Activated T-cell treated with anti-CD3 and anti-CD28 coated beads, Interleukin-2, amount 50 U/mL, for 48 hours (primary cell): ENCODE data around the gene KIAA0232.
"Not testable (repeated sequence)": the region's sequence is repeated elsewhere in the genome, so short reads cannot be mapped to it uniquely, and the experiment has no call there.

ENCODE experiments used
- DNase-seq, 2 experiments: peaks; one replicate each; pipeline ENCODE4 v3.0.0-alpha.2; 2020

KIAA0232 gene

DNA sequence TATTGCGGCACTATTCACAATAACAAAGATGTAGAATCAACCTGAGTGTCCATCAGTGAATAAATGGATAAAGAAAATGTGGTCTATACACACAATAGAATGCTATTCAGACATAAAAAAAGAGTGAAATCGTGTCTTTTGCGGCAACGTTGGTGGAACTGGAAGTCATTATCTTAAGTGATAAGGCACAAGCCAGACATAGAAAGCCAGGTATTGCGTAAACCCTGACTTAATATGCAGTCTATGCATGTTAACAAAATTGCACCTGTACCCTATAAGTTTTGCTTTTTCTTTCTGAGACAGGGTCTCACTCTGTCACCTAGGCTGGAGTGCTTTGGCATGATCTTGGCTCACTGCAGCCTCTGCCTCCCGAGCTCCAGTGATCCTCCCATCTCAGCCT is 28.6 kb downstream of the KIAA0232 start:
- DNase-seq: no peak

DNA sequence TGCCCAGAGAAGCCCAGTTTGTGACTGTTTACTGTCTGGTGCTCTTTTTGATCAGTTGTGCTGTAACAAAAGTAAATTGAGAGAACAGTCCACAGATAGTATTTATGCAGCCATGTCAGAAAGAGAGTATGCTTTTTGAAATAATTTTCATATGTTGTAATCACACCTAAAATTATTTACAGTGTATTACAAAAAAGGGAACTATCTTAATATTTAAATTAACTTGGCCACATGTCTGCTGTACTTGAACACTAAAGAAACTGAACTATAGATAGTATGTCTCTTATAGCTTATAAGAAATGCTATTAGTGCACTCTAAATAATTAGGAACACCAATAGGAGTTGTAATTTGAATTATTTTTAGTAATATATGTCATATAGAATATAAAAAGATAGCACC is 30.2 kb downstream of the KIAA0232 start:
- no peak for DNase-seq

DNA sequence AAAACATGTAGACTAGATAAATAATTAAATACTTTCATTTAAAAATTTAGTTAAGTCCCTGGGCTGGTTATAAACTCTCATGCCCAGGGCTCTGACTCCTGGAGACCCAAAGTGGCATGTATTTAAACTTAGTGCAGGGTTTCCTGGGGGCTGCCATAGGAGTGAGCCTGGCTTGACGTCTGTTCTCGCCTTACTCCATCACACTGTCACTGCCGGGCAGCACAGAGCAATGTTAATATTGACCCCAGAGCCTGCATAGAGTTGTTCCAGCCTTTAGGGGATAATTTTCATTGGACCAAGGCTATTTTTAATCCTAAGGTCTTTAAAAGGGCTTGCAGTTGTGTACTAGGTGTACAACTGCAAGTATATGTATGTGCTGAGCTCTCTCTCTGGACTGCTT is 31.2 kb downstream of the KIAA0232 start:
- no peak for DNase-seq

DNA sequence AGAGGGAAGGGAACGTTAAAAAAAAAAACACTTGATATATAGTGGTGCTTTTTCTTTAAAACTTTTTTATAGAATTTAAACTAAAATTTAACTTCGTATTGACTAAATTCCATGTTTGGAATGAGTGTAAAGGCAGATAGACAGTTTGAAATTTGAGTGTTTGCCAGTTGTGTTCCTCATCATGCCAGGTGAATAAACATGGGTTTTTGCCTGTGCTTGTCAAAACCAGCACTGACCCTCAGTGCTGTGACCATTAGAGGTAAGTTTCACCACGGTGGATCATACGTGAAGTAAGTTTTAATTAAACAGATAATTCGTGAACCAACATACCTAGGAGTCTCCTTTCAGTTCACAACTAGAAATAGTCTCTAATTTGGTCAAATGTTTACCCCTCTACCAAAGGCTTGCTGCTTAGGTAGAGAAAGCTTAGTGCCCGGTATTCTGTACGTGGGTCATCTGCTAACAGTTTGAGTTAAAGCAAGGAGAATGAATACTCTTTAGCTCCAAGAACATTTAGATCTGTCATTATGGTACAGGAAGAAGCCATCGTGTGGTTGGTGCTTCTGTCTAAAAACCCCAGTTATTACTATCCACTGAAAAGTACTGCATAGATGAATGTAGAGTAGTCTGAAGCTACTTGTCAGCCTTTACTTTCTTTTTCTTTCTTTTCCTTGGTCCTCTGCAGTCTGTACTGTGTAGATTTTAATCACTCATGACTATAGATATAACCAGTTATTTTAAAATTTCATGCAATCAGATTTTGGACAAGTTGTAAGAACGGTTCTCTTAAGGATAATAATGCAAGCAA is 32.7 kb downstream of the KIAA0232 start:
- DNase-seq: no peak

DNA sequence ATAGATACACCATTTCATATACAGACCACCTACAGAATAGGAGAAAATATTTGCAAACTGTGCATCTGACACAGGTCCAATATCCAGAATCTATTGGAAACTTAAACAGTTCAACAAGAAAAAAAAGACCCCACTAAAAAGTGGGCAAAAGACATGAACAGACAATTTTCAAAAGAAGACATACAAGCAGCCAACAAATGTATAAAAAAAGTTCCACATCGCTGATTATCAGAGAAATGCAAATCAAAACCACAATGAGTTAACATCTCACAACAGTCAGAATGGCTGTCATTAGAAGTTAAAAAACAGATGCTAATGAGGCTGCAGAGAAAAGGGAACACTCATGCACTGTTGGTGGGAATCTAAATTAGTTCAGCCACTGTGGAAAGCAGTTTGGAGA is 36.8 kb downstream of the KIAA0232 start:
- no peak for DNase-seq

DNA sequence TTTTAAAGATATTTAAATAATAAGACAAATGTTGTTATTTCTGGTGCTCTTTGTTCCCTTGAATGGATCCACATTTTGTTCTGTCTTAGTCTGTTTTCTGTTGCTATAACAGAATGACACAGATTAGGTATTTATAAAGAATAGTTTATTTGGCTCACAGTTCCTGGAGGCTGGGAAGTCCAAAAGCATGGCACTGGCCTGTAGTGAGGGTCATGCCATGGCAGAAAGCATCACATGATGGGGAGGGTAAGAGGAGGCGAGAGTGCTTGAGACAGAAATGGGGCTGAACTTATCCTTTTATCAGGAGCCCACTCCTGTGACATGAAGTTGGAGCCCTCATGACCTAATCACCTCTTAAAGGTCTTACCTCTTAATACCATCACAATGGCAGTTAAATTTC is 38.2 kb downstream of the KIAA0232 start:
- no peak for DNase-seq

DNA sequence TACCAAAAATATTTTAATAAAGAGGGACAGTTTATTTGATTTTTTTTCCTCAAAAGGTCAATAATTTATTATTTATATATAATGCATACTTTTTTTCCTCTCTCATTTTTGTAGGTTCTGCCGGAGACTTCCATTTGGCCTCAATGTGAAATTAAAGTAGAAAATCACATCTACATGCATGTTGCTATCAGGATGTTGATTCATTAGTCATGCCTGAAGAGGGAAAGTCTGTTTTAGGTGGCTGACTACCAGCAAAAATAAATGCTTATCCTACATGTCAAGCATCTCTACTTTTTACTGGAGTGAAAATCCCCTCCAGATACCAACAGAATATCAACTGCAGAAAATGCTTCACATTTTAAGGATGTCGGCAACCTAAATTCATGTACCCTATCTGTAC is 41.5 kb downstream of the KIAA0232 start:
- DNase-seq: no peak

DNA sequence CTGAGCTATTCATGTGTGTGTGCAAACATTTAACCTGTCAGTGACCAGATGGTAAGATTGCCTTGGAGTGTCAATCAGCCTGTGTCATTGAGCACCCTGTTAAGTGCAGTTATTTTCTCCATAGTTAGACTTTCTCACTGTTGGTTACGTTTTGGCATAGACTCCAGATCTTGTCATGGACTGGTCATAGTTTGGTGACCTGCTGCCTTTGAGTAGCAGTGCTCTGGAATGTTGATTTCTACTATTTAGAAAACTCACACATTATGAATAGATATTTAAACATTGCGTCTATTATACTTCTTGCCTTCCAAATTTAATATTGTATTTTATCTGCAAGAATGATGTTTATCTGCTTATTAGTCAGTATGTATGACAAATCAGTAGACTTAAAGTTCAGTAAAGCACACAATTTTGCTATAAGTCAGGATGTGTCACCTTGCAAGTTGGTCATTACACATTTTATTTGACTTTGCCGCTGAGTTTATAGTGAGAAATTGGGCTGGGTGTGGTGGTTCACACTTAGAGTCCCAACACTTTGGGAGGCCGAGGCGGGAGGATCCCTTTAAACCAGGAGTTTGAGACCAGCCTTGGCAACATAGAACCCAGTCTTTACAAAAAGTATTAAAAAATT is 42.4 kb downstream of the KIAA0232 start:
- no peak for DNase-seq

DNA sequence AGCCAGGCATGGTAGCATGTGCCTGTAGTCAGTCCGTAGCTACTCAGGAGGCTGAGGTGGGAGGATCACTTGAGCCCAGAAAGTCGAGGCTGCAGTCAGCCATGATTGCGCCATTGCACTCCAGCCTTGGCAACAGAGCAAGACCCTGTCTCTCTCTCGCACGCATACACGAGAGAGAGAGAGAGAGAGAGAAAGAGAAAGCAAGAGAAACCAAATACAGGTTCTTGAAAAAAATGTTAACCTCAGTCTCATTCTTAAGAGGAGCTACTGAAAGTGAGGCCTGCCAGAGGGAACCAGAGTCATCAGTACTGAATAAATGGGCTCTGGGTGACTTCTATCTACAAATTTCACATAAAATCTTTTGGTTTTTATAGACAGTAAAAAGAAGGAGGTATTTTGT is 42.9 kb downstream of the KIAA0232 start:
- DNase-seq: no peak

DNA sequence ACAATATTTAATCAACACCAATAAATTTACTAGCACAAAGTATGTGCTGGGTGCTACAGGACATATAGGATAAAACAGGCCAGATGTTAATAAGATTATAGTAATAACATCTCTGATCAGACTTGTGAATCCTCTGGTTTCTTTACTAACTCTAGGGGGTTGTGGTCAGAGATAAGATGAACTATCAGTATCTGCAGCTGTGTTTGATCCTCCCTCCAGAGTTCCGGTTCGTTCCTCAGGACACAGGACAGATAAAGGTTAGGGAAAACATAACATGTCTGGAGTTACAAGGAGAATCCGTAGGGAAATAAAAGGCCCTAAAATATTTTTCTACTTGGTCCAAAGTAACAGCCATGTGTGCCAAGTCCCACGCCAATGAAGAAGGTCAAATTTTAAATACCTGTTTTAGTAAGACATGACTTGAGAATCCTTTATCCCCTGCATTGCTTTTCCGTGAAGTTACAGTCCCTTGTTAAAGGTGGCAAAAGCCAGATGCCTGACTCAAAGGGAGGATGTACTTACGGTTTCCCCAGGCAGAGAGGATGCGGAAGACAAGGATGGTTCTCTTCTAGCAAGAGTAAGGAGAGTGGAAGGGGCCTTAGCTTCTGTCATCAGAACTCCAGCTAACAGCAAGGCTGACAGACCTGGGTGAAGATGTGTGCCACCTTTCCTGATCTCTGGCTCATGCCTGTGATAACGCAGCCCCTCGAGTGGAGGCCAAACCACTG is 44.4 kb downstream of the KIAA0232 start:
- no peak for DNase-seq

DNA sequence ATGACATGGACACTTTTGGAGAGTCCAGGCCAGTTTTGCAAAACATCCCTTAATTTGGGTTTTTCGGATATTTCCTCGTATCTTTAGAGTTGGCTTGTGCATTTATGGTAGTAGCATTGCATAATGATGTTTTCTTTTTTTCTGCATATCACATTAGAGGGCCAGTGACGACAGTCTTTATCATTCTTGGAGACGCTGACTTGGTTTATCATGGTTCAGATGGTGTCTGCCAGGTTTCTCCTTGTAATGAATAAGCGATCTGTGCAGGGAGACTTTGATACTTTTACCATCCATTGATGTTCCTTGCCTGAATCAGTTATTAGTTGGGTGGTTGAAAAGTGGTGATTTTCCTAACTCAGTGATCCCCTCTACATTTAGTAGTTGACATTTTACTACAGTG is 46.6 kb downstream of the KIAA0232 start:
- no peak for DNase-seq

DNA sequence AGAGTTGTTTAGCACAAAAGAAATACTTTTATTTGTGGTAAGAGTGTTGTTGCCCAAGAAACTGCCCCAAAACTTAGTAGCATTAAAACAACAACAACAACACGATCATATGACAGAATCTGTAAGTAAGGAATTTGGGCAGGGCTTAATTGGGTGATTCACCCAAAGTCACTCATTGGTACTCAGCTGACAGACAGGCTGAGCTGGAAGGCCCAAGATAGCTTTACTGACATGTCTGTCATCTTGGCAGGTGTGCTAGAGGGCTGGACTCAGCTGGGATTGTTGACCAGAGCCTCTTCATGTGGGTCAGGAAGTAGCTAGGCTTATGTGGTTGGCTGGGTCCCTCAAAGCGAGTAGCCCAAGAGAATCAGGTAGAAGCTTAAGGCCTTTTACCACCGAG is 52.3 kb downstream of the KIAA0232 start:
- no peak for DNase-seq

DNA sequence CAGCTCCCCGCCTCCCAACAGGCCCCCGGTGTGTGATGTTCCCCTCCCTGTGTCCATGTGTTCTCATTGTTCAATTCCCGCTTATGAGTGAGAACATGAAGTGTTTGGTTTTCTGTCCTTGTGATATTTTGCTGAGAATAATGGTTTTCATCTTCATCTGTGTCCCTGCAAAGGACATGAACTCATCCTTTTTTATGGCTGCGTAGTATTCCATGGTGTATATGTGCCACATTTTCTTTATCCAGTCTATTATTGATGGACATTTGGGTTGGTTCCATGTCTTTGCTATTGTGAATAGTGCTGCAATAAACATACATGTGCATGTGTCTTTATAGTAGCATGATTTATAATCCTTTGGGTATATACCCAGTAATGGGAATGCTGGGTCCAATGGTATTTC is 53.1 kb downstream of the KIAA0232 start:
- DNase-seq: not testable (repeated sequence)

DNA sequence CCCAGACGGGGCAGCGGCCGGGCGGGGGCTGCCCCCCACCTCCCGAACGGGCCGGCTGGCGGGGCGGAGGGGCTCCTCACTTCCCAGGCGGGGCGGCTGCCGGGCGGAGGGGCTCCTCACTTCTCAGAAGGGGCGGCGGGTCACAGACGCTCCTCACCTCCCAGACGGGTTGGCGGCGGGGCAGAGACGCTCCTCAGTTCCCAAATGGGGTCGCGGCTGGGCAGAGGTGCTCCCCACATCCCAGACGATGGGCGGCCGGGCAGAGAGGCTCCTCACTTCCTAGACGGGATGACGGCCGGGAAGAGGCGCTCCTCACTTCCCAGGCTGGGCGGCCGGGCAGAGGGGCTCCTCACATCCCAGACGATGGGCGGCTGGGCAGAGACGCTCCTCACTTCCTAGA is 54.6 kb downstream of the KIAA0232 start:
- not testable (repeated sequence) for DNase-seq

DNA sequence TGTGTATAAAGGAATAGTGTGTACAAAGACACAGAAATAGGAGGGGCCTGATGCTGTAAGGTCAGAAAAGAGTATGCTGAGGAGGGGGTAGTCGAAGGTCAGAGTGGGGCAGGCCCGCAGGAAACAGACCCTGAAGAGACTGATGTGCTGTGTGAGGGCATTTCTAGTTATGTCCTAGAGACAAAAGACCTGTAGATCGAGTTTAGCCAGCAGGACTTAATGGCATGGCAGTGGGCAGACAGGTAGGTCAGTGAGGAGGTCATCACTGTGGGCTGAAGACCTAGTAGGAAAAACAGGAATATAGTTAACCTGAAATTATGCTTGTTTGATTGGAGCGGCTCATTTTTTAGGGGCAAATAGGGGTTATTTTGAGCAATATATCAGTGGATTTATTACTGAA is 57.1 kb downstream of the KIAA0232 start:
- DNase-seq: no peak

DNA sequence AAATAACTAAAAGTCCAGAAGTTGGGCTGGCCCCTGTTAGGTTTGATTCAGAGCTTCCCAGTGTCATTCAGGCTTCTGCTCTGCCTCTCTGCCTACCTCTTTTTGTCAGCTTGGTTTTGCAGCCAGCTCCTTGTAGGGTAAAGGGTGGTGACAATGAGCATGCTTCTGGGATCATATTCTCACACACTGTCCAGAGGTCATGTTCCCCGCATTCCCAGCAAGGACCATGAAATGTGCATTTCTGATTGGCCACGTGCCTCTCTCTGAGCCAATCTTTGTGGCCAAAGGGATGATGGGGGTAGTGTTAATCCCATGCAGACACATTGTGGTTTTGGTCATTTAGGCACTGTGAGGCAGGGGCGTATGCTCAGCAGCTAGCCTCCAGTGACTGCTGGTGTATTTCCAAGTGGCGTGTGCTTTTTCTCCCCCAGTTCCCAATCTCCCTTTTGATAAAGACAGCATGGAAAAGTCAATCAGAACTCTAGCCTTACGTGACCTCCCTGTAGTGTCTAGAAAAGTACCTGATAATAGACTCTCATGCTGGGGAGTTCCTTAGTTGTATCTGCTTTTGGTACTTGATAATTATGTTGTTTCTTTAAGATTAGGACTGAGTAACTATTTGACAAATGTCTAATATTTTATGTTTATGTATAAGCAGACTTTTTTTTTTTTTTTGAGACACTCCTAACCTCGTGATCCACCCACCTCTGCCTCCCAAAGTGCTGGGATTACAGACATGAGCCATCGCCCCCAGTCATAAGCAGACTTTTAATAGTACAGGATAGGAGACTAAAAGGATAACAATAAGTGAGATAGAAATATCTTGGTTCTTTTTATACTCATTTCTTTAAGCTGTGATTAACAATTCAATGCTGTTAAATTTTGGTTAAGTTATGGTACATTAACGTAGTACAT is 57.8 kb downstream of the KIAA0232 start:
- DNase-seq: no peak

DNA sequence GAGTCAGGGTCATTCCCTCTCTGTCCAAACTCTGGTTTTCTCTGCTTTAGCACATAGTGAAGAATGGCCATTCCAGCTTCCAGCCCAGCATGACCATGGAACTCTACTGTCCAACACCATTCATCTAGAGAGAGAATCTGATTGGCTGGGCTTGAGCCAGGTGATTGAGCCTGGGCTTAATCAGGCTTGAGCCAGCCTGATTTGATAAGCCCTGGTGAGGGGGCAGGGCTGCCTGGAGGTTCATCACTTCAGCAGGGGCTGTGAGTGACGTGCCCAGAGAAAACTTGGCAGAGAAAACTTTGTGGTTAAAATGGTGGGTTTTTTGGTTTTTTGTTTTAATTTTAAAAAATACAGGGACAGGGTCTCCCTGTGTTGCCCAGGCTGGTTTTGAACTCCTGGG is 62.5 kb downstream of the KIAA0232 start:
- DNase-seq: no peak

DNA sequence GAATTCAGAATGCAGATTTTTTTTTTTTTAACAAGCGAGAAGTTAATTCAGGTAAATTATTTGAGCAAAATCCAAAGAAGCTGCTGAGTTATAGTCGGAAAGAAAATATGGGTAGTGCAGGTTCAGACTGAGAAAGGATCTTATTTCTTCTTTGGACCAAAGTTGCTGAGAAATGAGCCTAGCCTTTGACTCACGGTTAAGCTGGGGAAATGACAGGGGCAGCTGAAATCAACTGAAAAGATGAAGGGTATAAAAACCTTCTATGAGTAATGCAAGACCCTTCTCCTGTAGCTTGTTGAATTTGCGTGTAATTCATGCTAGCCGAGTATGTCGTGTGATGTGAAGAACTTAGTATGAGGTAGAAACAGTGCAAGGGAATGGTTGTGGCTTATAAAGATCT is 63.0 kb downstream of the KIAA0232 start:
- no peak for DNase-seq

DNA sequence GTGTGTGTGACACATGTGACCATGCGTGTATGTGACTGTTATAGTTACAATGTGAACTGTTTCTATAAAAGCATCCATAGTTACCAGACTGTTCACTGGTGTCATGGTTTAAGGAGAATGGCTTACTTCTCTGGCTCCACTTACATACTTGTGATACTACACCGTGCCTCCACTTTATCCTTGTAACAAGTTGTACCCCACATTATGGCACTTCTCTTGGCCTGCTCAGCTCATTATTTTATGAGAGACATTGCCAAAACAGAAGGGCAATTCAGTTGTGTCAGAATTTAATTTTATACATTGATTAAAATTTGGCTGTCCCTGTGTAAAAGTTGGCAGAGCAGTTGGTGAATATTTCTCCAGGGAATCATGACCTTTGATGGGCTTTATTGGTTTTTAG is 64.7 kb downstream of the KIAA0232 start:
- no peak for DNase-seq

DNA sequence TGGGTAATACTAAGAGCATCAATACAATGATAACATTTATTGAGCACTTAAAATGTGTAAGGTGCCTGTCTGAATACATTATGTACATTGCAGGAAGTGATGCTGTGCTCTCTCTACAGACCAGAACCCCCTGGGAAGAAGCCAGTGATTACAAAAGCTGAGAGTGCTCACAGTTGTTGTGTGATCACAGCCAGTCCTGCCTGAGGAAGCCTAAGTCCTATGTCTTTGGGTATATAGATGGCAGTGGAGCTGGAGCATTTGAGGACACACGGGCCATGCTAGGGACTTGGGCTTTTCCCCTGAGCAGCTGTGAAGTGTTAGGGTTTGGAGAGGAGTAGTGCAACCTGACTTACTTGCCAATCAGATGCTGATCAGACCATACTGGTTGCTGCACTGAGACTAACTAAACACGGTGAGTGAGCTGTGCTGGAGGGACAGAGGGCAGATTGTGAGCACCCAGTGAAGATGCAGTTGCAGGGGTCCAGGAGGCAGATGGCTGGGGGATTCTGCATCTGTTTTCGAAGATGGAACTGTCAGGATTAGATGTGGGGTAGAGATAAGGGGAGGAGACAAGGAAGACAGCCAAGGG is 66.3 kb downstream of the KIAA0232 start:
- no peak for DNase-seq

DNA sequence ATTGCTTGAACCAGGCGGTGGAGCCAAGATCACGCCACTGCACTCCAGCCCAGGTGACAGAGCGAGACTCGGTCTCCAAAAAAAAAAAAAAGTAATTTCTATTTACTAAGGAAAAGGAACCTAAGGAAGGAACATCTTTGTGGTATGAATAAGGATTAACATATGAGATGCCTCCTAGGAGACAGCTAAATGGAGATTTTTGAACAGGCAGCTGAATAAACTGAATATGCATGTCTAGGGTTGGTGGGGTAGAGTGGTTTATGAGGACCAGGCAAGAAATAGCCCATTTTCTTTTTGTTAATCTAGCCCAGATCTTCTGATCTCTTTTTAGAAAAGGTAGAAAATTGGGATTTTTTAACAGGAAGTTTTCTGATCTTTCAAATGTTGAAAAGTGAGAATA is 67.2 kb downstream of the KIAA0232 start:
- DNase-seq: no peak

DNA sequence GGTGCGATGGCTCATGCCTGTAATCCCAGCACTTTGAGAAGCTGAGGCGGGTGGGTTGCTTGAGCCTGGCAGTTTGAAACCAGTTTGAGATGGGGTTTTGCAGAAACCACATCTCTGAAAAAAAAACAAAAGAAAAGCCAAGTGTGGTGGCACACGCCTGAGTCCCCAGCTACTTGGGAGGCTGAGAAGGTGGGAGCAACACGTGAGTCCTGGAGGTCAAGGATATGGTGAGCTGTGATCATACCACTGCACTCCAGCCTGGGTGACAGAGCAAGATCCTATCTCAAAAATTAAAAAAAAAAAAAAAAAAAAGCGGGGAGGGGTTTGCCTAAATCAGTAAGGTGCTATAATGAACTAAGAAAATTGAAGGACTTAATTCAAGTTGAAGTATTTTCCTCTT is 68.9 kb downstream of the KIAA0232 start:
- DNase-seq: no peak

DNA sequence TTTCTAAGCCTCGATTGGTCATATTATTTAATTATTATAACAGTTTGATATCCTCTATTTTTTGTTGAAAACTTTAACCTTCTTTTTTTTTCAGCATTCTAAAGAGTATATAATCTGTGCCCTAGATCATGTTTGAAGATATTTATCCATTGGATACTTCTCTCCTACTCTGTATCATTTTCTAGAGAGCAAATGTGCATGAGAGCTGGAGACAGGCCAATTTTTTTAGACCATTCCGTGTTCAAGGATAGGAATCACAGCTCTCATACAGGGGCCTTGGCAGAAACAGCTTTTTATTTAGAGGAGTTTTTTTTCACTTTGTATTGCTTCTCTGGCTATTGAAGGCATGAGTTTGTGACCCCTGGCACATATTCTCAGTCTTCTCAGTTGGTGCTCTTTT is 69.4 kb downstream of the KIAA0232 start:
- DNase-seq: no peak
